HG02840 (cell line): ENCODE data around the gene BFSP1.

Source experiments
- ATAC-seq: cut with Tn5 transposase; IDR thresholded peaks from one replicate; pipeline ENCODE4 v1.9.1; 2021; ENCODE audit warnings: mild to moderate bottlenecking, moderate library complexity, moderate number of reproducible peaks; ENCODE audit not compliant: unreplicated experiment, low FRiP score

BFSP1 gene

DNA sequence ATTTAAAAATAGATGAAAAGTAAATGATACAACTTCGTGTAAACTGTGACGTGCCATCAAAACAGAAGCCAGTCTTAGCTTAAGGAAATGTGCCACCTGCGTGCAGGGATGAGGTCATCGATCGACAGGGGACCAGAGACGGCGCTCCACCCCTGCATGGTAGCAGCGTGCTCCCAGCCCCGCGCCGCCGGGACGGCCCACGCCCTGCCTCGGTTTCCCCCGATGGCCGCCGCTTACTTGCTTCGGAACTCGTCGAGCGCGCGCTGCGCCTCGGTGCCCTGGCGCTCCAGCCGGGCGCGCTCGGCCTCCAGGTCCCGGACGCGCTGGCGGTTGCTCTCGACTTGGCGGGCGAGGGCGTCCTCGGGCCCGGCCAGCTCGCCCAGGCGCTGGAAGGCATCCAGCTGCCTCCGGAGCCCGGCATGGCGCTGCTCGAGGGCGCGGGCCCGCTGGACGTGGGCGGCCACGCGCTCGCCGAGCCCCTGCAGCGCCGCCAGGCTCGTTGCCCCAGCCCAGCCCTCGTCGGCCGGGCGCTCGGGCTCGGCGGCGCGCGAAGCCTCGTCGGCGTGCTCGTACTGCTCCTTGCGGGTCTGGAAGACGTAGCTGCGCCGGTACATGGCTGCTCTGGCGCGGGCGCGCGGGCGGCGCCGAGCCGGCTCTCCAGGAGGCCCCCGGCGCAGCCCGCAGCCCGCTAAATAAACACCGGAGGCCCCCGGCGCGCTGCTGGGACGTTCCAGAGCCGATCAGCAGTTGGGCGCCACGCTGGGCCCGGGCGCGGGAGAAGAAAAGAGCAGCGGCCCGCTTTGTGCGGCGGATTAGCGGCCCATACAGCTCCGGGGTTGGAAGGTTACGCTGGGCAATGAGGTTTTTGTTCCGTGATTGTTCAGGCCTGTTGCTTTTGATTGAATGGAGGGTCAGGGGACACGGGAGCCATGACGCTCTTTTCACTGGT, at the start of gene BFSP1:
BFSP1 (minus strand) TSS at position 664 of the 949 bp plus-strand sequence; CDS start at position 614, 50 bp downstream.
- ATAC-seq = no peak

GRCh38 chr20:17580895-17581294, 49.7 kb upstream of the BFSP1 start:
- ATAC-seq = no peak

DNA sequence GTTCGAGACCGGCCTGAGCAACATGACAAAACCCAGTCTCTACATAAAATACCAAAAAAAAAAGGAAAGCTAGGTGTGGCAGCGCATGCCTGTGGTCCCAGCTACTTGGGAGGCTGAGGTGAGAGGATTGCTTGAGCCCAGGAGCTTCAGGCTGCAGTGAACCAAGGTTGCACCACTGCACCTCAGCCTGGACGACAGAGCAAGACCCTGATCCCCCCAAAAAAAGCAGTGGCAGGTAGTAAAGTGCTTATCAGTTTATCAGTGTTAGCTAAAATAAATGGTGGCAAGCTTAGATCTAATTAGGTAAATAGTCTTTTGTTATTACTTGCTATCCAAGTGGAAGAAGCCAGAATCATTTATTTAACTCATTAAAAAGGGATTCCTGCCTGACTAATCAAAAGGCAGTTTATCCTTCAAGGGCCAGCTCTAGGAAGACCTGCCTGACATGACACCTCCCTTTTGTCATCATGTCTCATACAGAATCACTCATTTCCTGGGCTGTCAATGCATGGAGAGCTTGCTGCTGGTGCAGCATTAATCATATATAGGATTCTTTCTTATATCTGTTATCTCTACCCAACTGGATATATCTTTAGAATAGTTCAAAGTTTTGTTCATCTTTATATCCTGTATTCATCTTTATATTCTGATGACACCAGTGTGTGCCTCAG, 48.3 kb upstream of the BFSP1 start:
- no peak for ATAC-seq

DNA sequence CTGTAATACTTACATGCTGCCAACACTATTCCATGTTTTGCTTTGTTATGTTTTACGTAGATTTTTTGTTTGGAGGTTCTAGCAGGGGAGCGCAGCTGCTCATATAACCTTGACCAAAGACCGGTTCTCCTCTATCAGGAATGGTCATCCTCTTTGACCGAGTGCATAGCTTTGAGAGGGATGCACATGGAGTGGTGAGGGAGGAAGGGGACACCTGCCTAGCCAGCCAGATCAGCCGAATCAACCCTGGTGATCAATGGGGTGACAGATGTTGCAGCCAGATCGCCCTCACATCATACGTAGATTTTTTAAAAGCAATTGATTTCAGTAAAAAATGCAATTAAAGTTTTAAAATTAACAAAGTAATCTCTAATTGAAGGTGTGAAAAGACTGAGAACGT, 45.0 kb upstream of the BFSP1 start:
- no peak for ATAC-seq

- ATAC-seq = no peak
Observed at GRCh38 chr20:17573463-17573862, 42.3 kb upstream of the BFSP1 start.

DNA sequence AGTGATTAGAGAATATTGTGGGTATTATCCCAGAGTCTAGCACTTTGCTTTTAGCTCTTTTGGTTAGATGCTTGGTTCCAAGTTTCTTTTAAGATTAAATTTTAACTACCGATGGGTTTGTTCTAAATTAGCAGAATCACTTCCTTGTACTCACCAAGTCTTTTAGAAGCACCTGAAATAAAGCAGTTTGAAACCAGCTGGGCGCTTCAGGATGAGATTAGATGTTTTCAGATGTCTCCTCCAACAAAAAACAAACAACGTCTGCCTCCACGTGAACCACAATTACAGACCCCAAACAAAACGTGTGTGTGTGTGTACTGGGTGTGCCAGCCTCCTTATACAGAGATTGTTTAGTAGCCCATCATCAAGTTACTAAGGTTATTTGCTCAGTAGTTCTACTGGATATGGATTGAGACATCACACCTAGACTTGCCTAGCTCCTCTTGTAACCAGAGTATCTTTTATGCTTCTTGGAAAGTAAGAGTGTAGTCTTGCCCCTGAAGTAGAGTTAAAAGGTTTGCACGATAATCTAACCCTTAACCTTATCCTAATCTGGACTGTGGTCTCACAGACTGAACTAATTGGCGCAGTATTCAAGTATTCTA, 41.0 kb upstream of the BFSP1 start:
- ATAC-seq = no peak

DNA sequence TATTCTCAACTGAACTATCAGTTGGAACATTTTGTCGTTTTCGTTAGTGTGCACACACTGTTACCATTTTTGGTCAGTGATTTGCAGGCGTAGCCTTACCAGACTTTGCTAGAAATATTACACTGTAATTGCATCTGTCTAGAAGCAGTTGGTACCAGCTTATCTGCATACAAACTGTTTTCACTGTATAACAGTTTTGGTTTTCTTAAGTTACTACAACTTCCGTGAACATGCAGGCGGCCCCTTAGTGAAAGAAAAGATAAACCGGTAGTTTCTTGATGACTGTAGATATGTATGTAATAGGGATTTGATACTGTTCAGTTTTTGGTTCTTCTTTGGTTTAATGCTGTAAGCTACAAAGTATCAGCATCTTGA, 40.0 kb upstream of the BFSP1 start:
- no peak for ATAC-seq

- ATAC-seq = peak; percentile 25
Observed at GRCh38 chr20:17570347-17571152, 39.4 kb upstream of the BFSP1 start.

DNA sequence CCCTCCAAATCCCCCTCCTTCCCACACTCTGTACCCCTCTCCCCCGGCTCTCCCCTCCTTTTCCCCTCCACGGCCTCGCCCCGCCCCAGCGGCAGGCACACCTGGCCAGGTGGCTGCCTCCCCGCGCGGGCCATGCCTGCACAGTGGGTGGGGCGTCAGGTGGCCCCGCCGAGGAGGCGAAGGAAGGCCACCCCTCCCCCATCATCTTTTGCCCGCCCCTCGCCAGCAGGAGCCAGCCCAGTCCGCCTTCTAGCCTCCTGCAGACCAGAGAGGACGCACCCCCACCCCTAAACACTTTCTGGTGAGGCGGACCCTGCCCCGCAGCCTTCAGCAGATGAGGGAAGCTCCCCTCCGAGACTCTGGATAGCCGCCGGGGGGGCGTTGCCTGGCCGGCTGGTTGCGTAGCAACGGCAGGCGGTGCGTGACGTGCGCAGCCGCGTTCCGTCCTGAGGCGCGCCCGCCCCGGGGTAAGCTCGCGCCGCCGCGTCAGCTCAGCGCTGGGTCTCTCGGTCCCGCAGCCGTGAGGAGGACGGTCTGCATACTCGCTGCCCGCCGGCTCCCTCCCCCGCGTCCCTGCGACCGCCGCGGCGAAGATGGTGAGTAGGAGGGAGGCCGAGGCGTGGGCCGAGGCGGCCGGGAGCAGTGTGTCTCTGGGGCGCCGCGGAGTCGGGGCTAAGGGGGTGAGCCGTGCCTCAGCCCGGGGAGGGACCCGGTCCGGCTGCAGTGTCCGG, 38.6 kb upstream of the BFSP1 start, which contains the start of gene DSTN:
DSTN (plus strand) TSS at position 460 of the 731 bp plus-strand sequence; CDS start at position 594, 134 bp downstream.
- ATAC-seq = peak; percentile 85

GRCh38 chr20:17568972-17569521, 37.9 kb upstream of the BFSP1 start:
- no peak for ATAC-seq

DNA sequence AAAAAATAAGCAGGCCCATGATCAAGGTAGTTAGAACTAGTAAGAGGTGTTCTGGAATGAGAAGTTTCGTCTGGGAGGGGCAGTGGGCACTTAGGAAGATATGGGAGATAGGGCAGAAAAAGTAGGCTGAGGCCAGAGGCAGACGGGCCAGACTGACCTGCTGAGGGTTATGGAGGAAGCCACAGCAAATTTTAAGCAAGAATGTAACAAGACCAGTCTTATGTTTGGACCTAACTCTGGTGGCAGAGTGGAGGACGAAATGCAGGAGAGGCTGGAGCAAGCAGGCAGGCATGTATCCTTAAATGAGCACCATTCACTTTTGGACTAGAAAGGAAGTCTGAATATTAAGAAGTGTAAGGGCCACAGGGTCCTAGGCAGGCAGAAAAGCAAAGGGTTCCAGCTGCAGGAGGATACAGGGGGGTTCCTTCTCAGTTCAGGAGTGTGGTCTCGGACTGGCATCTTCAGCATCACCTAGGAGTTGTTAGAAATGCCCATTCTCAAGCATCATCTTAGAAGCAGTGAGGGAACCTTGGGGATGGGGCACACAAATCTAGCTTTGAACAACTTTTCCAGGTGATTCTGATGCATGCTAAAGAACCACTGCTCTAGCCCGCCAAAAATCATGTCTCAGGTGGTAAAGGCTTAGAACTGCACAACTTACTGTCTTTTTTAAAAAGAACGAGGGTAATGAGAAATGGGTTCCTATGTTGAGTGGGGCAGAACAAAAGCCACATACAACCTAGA, 37.0 kb upstream of the BFSP1 start:
- ATAC-seq = no peak

GRCh38 chr20:17566345-17566744, 35.2 kb upstream of the BFSP1 start:
- ATAC-seq = no peak

- no peak for ATAC-seq
Observed at GRCh38 chr20:17565169-17565845, 34.1 kb upstream of the BFSP1 start.

DNA sequence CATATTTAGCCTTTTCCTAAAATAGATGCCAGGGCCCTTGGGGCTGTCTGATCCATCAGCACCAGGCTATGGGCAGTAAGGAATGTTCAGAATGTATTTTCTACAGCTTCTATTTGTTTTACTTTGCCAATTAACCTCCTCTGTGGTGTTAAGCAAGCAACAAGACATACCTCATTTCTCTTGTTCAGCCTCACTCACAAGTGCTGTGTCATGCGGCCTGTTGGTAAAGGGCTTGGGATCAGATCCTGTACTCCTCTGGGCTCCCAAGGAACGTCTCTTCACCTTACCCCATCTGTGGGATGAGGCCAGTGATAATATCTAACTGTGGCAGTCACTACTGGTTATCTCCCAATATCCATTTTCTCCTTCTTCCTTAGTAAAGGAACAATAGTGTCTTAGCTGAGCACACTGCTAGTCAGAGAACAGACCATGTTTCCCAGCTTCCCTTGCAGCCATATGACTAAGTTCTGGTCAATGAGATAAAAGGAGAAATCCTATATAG, 31.7 kb upstream of the BFSP1 start:
- ATAC-seq = no peak

DNA sequence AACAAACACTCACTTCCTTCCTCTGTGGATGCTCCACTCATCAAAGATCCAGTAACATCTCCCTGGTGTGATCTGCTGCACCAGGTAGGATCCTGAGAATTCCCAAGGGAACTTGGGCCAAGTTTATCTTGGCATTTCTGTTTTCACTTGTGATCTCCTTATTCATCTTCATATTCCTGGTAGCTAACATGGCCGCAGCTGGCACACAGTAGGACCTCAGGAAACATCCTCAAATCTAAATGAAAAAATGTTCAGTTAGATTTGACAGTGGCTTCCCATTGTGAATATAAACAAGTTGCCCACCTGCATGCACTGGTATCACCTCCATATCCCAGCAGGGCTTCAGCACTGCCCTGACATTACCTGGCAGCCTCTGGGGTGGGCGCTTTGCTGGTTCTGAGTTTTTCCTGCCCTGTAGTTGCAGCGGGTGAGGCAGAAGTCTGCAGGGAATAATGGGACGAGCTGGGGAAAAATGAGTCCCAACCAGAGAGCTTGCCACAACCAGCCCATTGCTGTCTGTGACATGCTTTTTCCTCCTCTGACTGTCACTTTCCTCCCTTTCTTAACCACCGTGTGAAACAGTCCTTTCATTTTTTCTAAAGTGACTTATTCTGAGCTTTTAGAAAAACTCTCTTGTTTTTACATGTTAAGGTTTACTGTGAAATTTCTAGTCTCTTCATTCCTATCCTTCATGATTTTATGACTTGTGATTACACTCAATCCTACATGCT, 29.3 kb upstream of the BFSP1 start:
- no peak for ATAC-seq

DNA sequence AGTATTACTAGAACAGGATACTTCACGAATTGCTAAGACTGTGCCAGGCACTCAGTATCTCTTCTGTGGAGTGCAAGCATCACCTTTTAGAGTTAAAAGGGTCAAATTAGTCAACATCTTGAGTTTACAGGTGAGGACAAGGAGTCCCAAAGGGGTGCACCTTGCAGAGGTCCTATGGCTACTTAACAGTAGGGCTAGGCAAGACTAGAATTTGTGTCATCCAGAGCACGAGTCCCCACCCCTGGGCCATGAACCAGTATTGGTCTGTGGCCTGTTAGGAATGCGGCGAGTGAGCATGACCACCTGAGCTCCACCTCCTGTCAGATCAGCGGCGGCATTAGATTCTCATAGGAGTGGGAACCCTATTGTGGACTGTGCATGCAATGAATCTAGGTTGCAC, 28.2 kb upstream of the BFSP1 start:
- no peak for ATAC-seq

DNA sequence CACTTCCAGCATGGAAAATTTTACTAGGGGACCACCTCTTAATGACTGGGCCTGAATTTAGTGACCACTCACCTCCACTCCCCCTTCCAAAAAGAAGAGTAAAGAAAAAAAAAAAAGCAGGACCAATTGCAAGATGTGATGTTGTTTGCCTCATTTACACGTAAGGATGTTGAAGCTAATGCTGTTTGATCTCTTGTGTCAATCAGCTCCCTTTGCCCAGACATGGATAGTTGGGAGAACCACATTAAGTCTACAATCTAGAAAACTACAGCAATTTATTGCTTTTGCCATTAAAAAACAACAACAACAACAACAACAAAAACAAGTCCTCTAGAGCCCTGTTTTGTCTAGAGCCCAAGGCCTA, 27.7 kb upstream of the BFSP1 start:
- no peak for ATAC-seq
